HUES64 (cell line): ENCODE data around the gene PSME4.
"Not testable (repeated sequence)": the region's sequence is repeated elsewhere in the genome, so short reads cannot be mapped to it uniquely, and the experiment has no call there.

Source experiments
- H3K27ac ChIP-seq: 2 replicates; pipeline ENCODE4 v1.7.0; 2013; ENCODE audit warnings: low read depth, low read length, inconsistent platforms
- H3K27me3 ChIP-seq: 2 replicates; pipeline ENCODE4 v1.6.1; 2013; ENCODE audit warnings: mild to moderate bottlenecking, low read length; ENCODE audit not compliant: insufficient read depth
- H3K36me3 ChIP-seq: 2 replicates; pipeline ENCODE4 v1.6.1; 2013; ENCODE audit warnings: mild to moderate bottlenecking, low read length; ENCODE audit not compliant: insufficient read depth
- H3K4me1 ChIP-seq: 2 replicates; pipeline ENCODE4 v1.6.1; 2013; ENCODE audit warnings: mild to moderate bottlenecking, low read length, moderate library complexity; ENCODE audit not compliant: insufficient read depth
- H3K4me3 ChIP-seq: 2 replicates; pipeline ENCODE4 v1.5.1; 2013; ENCODE audit warnings: mild to moderate bottlenecking, low read length, moderate library complexity
- H3K9ac ChIP-seq: 2 replicates; pipeline ENCODE4 v1.6.1; 2013; ENCODE audit warnings: mild to moderate bottlenecking, low read depth, low read length
- H3K9me3 ChIP-seq: 2 replicates; pipeline ENCODE4 v1.6.1; 2013; ENCODE audit warnings: low read depth, low read length; ENCODE audit not compliant: insufficient read depth
- WGBS: fragments of 150-250, 120-280 bp; methylation state at CpG from one replicate; pipeline ENCODE4 v1.1.7; 2013; ENCODE audit warnings: missing lambda C conversion rate; 5-methylcytosine and 5-hydroxymethylcytosine counted together

The PSME4 gene

GRCh38 chr2:53854678-53855077, 116.1 kb downstream of the PSME4 start:
- no peaks in the 10 kb centered on the region for H3K4me1 ChIP-seq
- H3K27ac ChIP-seq, result no peak overlapping the region
- no peaks in the 10 kb centered on the region for H3K27me3 ChIP-seq
- H3K9me3 ChIP-seq, result no peaks in the 10 kb centered on the region
- no peak overlapping the region for H3K4me3 ChIP-seq
- peaks cover 20% of the 10 kb centered on the region for H3K36me3 ChIP-seq
- no peak overlapping the region for H3K9ac ChIP-seq
- WGBS, result 94% methylated on average over 2 of the region's 2 CpGs

DNA sequence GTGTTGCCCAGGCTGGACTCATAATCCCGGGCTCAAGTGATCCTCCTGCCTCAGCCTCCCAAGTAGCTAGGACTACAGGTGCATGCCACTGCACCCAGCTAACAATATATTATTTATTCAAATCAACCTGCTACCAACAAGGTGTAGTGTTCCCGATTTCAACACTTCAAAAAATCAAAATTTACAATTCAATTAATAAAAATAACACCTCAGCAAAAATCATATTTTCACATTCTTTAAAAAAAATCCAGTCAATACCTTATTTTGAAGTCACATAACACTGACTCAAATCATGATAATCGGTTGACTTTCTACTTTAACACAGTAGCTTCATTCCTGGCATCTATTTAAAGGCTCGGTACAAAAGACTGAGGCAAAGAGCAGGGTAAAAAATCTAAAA, 118.3 kb downstream of the PSME4 start:
- Histone ChIP-seq H3K9me3 (no peaks in the 10 kb centered on the region), H3K27me3 (no peaks in the 10 kb centered on the region), H3K36me3 (peaks cover 20% of the 10 kb centered on the region), H3K9ac (no peak overlapping the region), H3K4me1 (no peaks in the 10 kb centered on the region), H3K27ac (no peak overlapping the region), H3K4me3 (no peak overlapping the region)
- WGBS, result 94% methylated on average over 4 of the region's 4 CpGs

DNA sequence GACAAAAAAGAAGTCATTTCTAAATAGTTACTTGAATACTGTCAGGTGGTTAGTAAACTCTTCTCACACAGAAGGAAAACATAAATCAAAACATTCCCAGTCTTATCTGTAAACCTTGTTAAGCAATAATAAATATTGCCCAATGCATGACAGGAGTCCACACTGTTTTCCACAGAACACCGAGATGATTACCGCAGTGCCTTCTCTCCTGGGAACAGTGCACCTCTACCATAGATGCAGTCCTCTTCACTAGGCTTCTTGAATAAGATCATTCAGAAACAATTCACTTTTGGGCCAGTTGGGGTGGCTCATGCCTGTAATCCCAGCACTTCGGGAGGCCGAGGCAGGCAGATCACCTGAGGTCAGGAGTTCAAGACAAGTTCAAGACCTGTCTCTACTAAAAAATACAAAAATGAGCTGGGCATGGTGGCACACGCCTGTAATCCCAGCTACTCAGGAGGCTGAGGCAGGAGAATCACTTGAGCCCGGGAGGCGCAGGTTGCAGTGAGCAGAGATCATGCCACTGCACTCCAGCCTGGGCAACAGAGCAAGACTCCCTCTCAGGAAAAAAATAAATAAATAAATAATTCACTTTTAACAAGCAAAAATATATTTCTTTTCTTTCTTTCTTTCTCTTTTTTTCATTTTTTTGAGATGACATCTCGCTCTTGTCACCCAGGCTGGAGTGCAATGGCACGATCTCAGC, 119.6 kb downstream of the PSME4 start:
- not testable (repeated sequence) for H3K9ac ChIP-seq, H3K27ac ChIP-seq, H3K9me3 ChIP-seq, H3K27me3 ChIP-seq, H3K4me1 ChIP-seq, H3K4me3 ChIP-seq
- WGBS, result 94% methylated on average over 9 of the region's 9 CpGs
- H3K36me3 ChIP-seq, result peaks cover 20% of the 10 kb centered on the region

- H3K9ac ChIP-seq, result no peak overlapping the region
- no peak overlapping the region for H3K4me3 ChIP-seq
- peaks cover 6% of the 10 kb centered on the region for H3K36me3 ChIP-seq
- no peak overlapping the region for H3K27ac ChIP-seq
- no peaks in the 10 kb centered on the region for H3K4me1 ChIP-seq
- 93% methylated on average over 2 of the region's 2 CpGs for WGBS
- H3K27me3 ChIP-seq, result no peaks in the 10 kb centered on the region
- no peaks in the 10 kb centered on the region for H3K9me3 ChIP-seq
Observed at GRCh38 chr2:53848062-53848461, 122.7 kb downstream of the PSME4 start.

DNA sequence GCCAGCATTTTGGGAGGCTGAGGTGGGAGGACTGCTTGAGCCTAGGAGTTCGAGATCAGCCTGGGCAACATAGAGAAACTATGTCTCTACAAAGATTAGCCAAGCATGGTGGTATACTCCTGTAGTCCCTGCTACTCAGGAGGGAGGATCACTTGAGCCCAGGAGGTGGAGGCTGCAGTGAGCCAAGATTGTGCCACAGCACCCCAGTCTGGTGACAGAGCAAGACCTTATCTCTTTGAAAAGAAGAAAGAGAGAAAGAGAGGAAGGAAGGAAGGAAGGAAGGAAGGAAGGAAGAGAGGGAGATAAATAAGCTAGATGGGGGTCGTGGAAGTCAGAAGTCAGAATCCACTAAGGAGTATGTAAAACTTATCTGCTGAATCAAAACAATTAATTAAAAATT, 127.2 kb downstream of the PSME4 start:
- no peak overlapping the region for H3K4me3 ChIP-seq
- no peaks in the 10 kb centered on the region for H3K9me3 ChIP-seq
- H3K27ac ChIP-seq, result no peak overlapping the region
- WGBS, result 86% methylated on average over 2 of the region's 2 CpGs
- no peaks in the 10 kb centered on the region for H3K36me3 ChIP-seq
- H3K4me1 ChIP-seq, result no peaks in the 10 kb centered on the region
- no peak overlapping the region for H3K9ac ChIP-seq
- H3K27me3 ChIP-seq, result no peaks in the 10 kb centered on the region

- no peaks in the 10 kb centered on the region for H3K27me3 ChIP-seq
- no peak overlapping the region for H3K27ac ChIP-seq
- no peak overlapping the region for H3K4me3 ChIP-seq
- 91% methylated on average over 3 of the region's 3 CpGs for WGBS
- no peak overlapping the region for H3K9ac ChIP-seq
- no peaks in the 10 kb centered on the region for H3K36me3 ChIP-seq
- no peaks in the 10 kb centered on the region for H3K9me3 ChIP-seq
- H3K4me1 ChIP-seq, result no peaks in the 10 kb centered on the region
Observed at GRCh38 chr2:53842891-53843290, 127.9 kb downstream of the PSME4 start.

- not testable (repeated sequence) for H3K36me3 ChIP-seq, H3K27me3 ChIP-seq, H3K9me3 ChIP-seq, H3K4me3 ChIP-seq, H3K9ac ChIP-seq, H3K4me1 ChIP-seq, H3K27ac ChIP-seq
- WGBS, result 94% methylated on average over 6 of the region's 7 CpGs
Observed at GRCh38 chr2:53841651-53842050, 129.1 kb downstream of the PSME4 start.

DNA sequence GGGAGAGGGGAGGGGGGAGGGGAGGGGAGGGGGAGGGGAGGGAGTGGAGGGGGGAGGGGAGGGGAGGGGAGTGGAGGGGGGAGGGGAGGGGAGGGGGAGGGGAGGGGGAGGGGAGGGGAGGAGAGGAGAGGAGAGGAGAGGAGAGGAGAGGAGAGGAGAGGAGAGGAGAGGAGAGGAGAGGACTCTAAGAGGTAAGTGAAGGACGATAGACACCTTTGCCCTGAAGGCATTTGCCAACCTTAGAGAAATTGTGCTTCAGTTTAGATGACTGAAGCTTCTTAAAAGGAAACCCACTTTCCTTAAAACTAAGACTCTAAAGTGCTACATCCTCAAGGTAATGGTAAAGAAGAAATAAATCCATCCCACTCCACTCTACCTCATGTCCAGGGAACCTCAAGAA, 130.2 kb downstream of the PSME4 start:
- H3K36me3 ChIP-seq, result no peaks in the 10 kb centered on the region
- no peaks in the 10 kb centered on the region for H3K4me1 ChIP-seq
- H3K27ac ChIP-seq, result no peak overlapping the region
- no peak overlapping the region for H3K4me3 ChIP-seq
- H3K9ac ChIP-seq, result no peak overlapping the region
- H3K9me3 ChIP-seq, result no peaks in the 10 kb centered on the region
- no CpG with 5 or more reads among the region's 1 CpG for WGBS
- no peaks in the 10 kb centered on the region for H3K27me3 ChIP-seq

DNA sequence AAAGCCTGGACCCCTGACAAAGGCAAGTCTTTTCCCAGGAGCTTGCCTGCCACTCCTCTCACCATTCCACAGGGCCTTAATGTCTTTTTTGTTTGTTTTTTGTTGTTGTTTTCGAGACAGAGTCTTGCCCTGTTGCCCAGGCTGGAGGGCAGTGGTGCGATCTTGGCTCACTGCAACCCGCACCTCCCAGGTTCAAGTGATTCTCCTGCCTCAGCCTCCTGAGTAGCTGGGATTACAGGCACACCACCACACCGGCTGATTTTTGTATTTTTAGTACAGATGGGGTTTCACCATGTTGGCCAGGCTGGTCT, 140.9 kb downstream of the PSME4 start:
- H3K9ac ChIP-seq, H3K36me3 ChIP-seq, H3K27me3 ChIP-seq, H3K9me3 ChIP-seq, H3K27ac ChIP-seq, H3K4me3 ChIP-seq: not testable (repeated sequence)
- peaks cover 24% of the 10 kb centered on the region for H3K4me1 ChIP-seq
- 76% methylated on average over 4 of the region's 4 CpGs for WGBS

DNA sequence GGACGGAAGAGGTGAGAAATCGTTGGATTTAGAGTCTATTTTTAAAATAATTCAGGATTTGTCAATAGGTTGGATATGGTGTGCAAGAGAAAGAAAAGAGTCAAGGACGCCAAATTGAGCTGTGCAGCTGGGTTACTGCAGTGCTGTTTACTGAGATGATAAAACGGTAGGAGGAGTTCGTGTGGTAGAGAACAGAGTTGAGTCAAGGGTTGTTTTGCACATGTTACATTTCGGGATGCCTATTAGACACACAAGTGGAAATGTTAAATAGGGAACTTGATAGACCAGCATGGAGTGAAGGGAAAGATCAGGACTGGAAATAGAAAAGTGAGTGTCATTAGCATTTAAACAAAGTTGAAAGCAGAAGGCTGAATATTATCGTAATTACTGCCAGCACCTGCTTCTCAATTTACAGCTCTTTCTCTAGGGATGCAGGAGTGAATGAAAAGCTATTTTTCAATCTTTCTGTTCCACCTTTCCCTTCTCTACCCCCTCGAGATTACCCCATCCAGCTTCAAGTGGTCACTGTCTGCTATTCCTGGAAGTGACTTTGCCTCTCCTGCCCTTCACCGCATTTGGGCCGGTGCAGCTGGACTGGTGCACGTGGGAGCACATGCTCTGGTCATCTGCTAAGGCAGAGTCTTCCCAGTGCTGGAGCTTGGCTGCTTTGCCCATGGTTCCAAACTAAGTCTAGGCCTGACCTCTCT, 141.4 kb downstream of the PSME4 start:
- Histone ChIP-seq H3K27ac (no peak overlapping the region), H3K27me3 (no peaks in the 10 kb centered on the region), H3K9ac (no peak overlapping the region), H3K36me3 (no peaks in the 10 kb centered on the region), H3K4me1 (peaks cover 24% of the 10 kb centered on the region), H3K9me3 (no peaks in the 10 kb centered on the region), H3K4me3 (no peak overlapping the region)
- WGBS, result 86% methylated on average over 11 of the region's 11 CpGs

DNA sequence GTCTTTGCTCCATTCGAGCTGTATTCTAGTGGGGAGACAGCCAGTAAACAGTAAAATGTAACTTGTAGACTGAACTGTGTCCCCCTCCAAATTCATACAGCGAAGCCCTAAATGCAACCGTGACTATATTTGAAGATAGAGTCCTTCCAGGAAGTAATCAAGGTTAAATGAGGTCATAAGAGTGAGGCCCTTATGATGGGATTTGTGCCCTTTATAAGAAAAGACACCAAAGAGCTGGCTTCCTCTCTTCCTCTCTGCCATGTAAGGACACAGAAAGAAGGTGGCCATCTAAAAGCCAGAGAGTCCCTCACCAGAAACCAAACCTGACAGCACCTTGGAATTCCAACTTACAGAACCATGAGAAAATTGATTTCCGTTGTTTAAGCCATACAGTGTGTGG, 142.5 kb downstream of the PSME4 start:
- no peak overlapping the region for H3K4me3 ChIP-seq
- no peaks in the 10 kb centered on the region for H3K27me3 ChIP-seq
- H3K9me3 ChIP-seq, result no peaks in the 10 kb centered on the region
- no peaks in the 10 kb centered on the region for H3K36me3 ChIP-seq
- no peak overlapping the region for H3K9ac ChIP-seq
- 100% methylated on average over 4 of the region's 4 CpGs for WGBS
- peaks cover 24% of the 10 kb centered on the region for H3K4me1 ChIP-seq
- no peak overlapping the region for H3K27ac ChIP-seq
